Skin of body (tissue), 2 donors: ENCODE results near the gene INSYN2B. TPM values are rescaled to one million over a fixed set of nuclear protein-coding genes. Genes with fewer than 3 reads are reported as not detected.
"Not testable (repeated sequence)": the region's sequence is repeated elsewhere in the genome, so short reads cannot be mapped to it uniquely, and the experiment has no call there.

Source experiments
- DNase-seq: peaks from one replicate; lab custom pipeline; 2025; lab: John Stamatoyannopoulos, UW
- total RNA-seq: library from RNA; depleted of rRNA; stranded (reverse); fragments of >200 nt; gene quantifications from one replicate; pipeline ENCODE4 v1.2.3, GENCODE V29; 2014

INSYN2B gene
- total RNA-seq, 1 donor from 2014 or later = 0.10 TPM

DNA sequence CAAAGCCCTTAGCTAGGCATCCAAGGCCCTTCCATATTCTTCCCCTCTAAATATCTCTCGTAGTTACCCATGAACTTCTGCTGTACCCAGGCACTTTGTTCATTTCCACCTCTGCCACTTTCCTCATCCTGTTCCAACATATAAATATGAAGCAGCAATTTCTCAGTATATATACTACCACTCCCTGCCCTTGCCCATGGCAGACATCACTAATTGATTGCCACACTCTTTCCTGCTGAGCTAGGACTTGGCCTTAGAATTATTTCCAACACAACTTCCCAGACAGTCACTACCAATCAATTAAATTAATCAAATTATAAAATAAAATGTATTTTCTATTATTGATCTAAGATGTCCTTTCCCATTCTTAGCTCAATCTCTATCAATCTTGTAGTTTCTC lies 8.5 kb downstream of the INSYN2B start:
- DNase-seq = no peak

DNA sequence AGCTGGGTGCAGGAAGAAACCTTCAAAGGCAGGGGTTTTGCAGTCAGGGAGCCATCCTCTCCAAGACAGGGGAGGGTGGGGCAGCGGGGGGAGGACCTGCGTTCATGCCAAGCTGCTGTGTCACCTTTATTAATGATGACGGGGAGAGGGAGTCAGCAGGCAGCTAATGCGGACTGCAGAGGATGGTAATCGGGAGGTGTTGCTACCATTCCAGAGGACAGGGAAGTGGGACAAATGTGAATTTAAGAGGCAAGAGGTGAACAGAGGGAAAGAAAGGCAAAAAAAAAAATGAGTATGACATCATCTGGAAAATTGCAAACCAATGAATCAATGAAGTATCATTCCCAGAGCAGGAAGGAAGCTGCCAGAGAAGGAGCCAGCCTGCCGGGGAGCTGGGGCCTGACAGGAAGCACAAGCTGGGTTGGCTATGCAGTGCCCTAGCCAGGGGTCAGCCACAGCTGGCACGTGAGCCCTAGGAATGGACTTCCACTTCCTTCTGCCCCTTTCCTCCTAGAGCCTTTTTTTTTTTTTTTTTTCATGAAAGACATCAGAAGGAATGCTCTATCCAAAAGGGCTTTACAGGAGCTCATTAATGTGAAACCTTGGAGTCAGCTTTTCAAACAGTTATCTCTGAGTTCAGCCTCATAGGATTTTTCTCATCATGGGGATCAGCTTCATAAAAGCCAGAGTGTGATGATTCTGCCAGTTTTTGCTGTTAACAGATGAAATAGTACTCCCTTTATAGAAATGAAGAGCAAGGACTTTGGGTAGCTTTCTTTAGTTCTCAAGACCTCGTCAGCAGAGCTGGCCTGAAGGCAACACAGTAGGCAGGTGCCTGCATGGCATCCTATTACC lies 9.2 kb downstream of the INSYN2B start:
- DNase-seq = no peak

DNA sequence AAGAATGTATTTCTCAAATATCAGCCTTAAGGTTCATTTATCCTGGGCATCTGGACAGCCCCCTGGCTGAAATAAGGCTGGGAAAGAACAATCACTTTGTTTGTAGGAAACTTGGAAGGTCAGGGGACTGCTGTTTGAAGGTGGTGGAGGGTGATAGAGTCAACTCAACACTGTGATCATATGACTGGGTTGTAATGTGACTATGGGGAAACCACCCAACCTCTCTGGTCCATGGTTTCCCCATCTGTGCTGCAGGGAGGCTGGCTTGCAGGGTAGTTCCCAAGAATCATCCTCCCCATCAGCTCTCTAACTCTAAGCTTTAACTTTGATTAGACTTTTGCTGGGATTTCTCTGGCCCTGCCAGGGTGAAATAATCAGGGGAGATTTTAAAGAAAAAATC lies 10.0 kb downstream of the INSYN2B start:
- no peak for DNase-seq

DNA sequence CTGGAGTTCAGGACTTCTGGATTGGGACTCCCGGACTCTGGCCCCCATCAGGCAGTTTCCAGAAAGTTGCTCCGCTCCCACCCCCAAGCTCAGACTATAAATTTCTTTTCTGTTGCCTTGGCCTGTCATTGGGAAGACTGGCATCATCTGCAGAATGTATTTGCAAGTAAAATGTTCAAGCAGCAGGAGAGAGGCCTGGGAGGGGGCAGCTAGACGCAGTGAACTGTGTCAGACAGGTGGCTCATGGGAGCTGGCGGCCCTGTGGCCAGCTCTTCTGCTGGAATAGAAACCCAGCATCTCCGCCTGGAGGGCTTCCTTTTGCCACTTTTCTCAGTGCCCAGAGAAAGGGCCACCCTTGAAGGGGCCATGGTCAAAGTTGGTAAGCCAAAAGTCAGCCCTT lies 16.0 kb downstream of the INSYN2B start:
- DNase-seq = no peak

DNA sequence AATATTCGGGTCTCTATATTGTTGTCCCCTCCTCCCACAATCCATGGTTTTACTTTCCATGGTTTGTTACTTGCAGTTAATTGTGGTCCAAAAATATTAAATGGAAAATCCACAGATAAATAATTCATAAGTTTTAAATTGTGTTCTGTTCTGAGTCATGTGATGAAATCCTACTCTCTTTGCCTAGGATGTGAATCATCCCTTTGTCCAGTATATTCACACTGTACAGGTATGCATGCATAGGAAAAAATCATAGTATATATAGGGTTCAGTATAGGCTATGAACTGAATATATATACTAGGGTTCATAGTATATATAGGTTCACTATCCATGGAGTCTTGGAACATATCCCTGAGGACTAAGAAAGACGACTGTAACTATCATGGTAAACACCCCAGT lies 19.6 kb downstream of the INSYN2B start:
- DNase-seq = no peak

DNA sequence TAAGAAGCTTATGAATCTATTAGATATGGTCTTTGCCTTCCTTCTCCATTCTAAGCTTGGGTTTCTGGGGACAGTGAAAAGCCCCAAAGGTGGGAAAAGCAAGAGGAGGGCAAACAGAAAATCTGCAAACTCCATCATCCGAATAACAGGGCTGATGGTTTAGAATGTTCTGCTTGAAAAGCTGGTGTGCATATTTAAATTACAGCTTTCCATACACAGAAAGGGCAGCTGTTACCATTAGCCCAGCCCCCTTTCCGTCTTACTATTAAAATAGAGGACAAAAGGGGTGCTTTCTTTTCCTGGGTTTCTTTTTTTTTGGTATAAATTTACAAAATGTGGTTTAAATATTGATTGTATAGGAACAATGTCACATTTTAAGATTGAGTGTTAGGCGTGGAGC lies 22.0 kb downstream of the INSYN2B start:
- DNase-seq = no peak

DNA sequence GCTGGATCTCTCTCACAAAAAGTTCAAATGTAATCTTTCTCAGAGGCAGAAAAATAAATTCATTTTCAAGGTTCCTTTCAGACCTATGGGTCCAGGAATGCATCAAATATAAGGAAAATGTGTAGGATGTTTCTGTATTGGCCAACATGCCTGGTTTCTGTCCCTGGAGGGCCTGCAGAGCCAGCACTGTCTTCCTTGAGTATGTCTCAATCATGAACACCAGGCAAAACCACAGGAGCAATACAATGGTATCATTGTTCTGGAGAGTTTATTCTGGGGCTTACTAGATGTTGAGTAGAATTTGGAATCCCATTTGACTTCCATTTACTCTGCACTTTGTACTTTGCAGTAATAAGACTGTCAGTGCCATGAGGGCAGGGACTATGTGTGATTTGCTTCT lies 23.5 kb downstream of the INSYN2B start:
- no peak for DNase-seq

DNA sequence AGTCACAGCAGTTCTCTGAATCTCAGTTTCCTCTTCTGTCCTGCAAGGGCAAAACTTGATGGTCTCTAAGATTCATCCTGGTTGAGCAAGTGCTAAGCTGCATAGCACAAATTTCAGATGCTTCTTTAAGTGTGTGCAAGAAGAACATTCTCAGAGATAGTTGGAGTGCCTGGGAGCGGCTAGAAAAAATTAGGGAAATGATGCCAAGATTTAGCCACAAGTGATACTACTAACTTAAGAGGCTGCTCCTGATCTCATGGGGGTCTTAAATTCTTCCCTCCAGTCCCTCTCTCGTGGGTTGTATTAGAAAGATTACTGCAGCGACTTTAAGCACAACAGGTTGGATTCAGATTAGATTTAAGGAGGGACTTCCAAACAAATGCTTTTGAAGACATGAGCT lies 24.2 kb downstream of the INSYN2B start:
- no peak for DNase-seq

DNA sequence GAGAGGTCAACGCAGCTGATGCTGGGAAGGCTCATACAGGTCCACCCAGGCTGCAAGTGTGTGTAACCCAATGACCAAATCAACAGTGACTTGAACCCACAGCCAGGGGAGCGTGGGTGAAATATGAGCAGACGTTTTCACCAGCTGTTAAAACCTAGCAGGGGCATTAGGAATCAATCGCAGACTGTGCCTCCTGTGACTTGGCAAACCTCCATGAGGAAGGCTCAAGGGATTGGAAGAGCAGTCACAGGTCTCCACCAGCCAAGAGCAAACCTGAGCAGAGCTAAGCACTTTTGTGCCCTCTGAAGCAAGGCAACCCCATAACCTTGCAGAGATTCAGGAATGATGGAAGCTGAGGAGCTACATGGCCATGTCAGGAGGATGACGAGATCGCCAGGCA lies 25.5 kb downstream of the INSYN2B start:
- no peak for DNase-seq

DNA sequence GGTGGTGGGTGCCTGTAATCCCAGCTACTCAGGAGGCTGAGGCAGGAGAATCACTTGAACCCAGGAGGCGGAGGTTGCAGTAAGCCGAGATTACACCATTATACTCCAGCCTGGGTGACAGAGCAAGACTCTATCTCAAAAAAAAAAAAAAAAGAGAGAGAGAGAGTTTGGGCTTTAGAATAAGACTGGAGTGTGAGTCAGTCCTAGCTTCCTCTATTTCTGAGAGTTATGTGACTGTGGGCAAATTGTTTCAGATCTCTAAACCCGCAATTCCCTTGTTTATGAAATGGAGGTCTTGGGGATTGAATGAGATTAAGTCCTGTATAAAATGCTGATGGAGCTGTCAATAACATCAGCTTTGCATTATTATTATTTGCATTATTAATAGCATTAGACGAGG lies 27.1 kb downstream of the INSYN2B start:
- DNase-seq = not testable (repeated sequence)

DNA sequence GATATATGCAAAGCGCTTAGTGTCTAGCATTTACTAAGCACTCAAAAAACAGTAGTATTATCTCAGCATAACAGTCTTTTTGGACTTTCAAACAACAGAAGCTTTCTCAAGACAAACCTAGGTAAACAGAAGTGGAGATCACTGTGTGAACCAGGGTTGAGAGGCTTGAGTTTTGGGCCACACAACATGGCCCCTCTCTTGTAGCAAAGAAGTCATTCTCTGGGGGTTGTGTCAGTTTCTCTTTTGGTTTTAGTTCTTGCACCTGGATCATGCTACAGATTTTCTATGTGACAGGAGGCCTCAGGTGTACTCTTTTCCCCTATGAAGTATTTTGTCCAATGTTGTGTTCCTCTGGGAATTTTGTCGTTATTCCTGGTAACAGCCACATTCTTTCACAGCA lies 30.0 kb downstream of the INSYN2B start:
- DNase-seq = no peak

DNA sequence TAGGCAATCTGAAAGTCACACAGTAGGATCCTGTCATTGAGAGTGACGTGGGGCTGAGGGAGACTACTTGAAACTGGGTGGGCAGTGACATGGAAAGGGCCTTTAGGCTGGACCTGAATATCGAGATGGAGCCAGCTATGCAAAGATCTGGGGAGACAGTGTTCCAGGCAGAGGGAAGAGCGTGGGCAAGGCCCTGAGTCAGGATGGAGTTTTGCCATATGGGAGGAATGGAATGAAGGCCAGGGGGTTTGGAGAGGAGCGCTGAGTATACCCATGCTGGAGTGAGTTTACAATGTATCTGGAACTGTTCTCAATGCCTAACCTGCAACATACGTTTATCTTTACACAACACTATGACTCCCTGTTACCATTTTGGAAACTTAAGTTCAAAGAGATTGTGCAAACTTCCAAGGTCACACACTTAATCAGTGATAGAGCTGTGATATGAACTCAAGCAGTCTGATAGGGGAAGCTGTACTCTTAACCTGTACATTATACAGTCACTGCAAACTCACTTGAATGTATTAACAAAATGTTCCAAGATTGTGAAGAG lies 33.5 kb downstream of the INSYN2B start:
- no peak for DNase-seq

DNA sequence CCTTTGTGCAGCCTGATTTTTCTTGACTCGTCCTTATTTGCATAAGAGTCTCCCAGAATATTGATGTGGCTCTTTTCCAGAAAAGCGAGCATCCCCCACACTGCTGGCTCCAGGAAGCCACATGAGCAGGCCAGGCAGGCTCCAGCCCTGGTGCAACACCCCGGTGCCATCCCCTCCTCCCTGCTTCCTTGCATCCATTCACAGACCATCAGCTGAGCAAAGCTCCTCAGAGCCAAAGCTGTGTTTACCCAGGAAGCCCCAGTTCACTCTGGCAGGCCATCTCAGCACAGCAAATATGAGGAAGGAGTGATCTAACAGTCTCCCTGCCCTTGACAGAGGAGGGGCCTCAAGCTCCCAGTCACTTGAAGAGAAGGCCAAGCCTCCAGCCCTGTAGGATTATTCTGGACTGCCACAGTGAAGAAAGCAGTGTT lies 34.4 kb downstream of the INSYN2B start:
- peak; percentile 46 for DNase-seq

DNA sequence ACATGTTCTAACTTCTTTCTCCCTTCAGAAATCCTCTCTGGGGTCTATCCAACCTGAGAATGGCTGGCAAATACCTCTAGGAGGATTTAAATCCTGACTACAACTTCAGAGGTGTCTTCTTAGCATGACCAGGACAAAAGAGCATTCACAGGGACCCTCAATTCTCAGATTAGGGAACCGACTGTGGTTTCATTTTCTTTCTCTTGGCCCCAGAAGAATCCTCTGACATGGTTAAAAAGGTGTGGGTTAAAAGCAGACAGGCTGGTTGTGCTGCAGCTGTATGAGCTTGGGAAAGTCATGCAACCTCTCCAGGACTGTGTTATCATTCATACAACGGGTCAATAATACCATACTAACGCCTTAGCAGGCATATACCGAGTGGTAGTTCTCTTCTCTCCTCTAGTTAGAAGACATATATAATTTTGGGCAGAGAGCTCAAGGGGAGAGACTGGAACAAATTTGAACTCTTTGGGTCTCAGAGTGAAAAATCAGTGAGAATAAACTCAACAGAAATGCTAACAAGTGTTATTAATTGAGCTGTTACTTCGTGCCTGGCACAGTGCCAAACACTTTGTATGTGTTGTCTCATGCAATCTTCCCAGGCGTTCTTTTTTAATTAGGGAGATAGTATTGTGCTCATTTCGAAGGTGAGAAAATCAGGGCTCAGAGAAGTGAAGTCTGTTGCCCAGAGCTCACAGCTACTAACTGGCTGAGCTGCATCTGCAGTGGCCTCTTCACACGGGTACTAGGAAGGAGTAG lies 35.2 kb downstream of the INSYN2B start:
- peak; percentile 46 for DNase-seq

DNA sequence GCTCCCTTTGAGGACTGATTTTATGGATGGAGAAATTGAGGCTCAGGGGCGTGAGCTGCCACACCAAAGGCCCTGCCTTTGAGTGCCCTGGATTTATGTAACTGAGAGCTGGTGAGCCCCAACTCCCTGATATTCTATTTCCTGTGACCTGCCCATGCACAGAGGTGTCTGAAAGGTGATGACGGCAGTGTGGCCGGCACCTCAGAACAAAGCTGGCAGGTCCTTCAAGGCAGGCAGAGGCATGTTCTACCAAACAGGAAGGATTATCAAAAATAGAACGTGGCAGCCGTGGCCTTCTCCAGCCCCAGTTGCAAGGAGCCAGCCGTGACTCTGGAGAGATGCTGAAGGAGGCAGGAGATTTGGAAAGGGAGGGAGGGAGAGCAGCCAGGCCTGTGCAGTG lies 36.2 kb downstream of the INSYN2B start:
- DNase-seq = no peak

DNA sequence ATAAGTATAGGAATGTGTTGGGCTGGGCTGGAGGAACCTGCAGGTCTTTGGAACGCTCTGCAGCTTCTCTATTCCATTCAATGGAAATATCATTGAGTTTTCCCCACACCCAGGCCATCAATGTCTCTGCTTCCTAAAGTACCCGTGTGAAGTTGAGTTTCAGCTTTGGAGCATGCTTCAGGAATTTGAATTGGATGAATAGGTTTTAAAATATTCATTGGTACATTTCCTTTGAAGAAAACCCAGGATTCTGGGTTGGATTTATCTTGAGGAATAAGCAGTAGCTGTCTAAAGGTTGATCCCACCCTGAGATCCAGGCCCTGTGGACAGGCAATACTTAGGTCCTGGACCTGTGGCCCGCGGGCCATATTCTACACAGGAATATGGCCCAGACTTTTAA lies 37.3 kb downstream of the INSYN2B start:
- DNase-seq = no peak

DNA sequence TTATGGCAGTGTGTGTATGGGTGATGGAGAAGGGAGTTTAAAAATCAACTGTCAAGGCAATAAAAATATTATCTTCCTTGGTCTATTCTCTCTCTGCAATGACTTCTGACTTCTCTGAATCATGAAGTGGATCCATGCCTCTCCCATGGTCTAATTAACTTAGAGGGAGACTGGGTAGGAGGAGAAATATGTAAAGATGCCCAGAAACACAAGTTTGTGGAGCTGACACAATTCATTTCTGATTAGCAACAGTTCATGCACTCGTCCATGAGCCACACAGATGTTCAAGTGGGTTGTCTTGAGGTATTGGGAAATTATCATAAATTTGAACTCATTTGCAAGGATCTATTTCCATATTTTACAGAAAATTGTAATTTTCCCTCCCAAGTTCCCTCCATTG lies 38.1 kb downstream of the INSYN2B start:
- peak; percentile 19 for DNase-seq

DNA sequence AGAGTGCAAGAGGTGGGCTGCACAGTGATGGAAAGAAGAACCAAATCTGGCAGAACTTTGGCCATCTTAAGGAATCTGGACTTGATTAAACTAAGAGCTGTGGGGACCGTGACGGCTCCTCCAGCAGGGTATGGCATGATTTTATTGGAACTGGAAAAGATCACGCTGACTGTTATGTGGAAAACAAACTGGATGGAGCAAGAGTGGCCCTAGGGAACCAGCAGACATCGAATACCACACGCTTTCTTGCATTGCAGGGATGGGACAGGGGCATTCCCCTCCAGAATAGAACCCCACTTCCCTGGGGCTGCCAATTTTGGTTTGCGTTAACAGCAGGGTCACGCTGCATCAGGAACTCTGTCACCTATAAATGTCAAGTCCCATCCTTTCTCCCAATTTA lies 38.8 kb downstream of the INSYN2B start:
- DNase-seq = no peak

DNA sequence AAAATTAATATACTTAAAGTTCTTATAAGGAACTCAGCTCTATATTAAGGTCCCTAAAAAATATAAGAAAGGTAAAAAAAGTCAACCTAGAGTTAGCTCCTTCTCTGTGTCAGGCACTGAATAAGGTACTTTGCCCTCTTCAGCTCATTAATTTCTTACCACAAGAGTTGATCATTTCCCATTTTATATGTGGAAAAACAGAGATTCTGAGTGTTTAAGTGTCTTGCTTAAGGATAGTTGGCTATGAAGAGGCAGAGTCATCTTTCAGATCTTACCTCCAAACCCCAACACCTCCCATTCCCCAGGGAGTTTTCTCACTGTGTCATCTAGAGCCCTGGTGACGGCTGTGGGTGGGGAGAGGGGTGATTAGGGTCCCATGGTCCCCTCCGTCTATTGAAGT lies 40.6 kb downstream of the INSYN2B start:
- DNase-seq = no peak

DNA sequence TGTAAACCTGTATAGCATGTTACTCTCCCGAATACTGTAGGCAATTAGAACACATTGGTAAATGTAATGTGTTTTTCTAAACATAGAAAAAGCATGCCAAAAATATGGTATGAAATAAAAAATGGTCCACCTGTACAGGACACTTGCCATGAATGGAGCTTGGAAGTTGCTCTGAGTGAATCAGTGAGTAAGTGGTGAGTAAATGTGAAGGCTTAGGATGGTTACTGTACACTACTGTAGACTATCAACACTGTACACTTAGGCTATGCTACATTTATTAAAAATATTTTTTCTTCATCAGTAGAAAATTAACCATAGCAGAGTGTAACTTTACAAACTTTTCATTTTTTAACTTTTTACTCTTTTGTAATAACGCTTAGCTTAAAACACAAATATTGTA lies 41.9 kb downstream of the INSYN2B start:
- DNase-seq = no peak

DNA sequence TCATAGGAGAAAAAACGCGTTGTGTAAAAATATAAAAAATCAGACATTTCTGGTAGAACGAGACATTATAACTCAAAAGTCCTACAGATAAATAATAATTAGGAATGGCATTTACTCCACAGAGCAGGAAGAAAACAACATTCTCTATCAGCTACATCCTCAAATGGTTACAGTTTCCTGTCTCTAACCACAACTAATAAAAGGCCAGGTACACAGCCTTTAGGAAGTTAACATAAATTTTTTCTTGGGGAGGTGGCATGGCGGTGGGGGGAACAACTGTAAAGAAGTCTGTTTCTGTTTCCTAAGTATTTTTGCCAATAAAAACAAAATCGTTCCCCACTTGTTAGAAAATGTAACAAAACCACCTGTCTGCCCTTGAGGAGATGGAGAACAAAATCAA lies 44.5 kb downstream of the INSYN2B start:
- no peak for DNase-seq

DNA sequence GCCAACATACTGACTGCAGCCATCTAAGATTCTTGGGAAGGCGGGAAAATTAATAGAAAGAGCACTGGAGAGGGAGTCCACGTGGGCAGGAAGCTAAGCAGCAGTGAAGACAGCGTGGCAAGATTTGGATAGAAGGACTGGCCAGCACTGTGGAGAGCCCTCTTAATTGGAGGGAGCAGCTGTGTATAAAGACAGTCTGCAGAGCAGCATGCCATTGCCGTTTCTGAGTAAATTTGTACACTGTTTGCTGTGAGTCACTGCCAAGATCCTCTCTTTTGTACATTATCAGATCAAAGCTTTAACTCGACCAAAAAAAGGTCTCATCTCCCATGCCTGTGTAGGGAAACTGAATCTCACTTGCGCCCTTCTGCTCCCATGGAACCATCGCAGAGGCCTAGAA lies 45.3 kb downstream of the INSYN2B start:
- DNase-seq = no peak

DNA sequence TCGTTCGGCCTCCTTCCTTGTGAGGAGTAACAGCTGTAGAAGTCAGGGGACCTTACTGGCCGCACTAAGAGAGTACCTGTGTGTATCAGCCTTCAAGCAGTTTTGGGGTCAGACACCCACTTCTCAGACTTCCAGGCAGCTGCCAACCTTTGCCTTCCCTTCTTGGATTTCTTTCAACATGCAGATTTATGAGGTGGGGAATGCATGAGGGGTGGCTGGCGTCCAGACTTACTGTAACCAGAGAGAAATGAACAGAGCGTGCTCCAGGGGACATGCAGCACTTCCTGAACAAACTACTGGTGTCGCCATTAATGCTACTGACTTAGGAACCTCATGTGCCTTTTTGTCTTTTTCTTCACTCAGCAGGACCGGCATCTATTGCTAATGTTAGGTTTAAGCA lies 46.7 kb downstream of the INSYN2B start:
- DNase-seq = no peak
